GM06990 (cell line): Measurements from ENCODE around the gene REXO5.
"Not testable (repeated sequence)": the region's sequence is repeated elsewhere in the genome, so short reads cannot be mapped to it uniquely, and the experiment has no call there.

Source experiments
- DNase-seq: peaks from one replicate; pipeline ENCODE4 v3.0.0-alpha.2; 2011; ENCODE audit not compliant: insufficient read length; ENCODE audit errors: extremely low read depth
- H3K27me3 ChIP-seq: replicated peaks from 2 replicates; pipeline ENCODE4 v1.6.0; 2011; ENCODE audit warnings: low read length; ENCODE audit not compliant: control insufficient read depth, insufficient read depth
- H3K36me3 ChIP-seq: 2 replicates; pipeline ENCODE4 v1.5.1; 2011; ENCODE audit warnings: low read length; ENCODE audit not compliant: control insufficient read depth, insufficient read depth
- H3K4me3 ChIP-seq: replicated peaks from 2 replicates; pipeline ENCODE4 v1.5.1; 2011; ENCODE audit warnings: low read depth, mild to moderate bottlenecking, control low read depth, low read length
- CTCF ChIP-seq: IDR thresholded peaks from 2 replicates; pipeline ENCODE4 v1.5.1; 2011; ENCODE audit warnings: low read length, control low read depth, mild to moderate bottlenecking, inconsistent platforms; ENCODE audit not compliant: insufficient read depth, poor library complexity, severe bottlenecking

The REXO5 gene

DNA sequence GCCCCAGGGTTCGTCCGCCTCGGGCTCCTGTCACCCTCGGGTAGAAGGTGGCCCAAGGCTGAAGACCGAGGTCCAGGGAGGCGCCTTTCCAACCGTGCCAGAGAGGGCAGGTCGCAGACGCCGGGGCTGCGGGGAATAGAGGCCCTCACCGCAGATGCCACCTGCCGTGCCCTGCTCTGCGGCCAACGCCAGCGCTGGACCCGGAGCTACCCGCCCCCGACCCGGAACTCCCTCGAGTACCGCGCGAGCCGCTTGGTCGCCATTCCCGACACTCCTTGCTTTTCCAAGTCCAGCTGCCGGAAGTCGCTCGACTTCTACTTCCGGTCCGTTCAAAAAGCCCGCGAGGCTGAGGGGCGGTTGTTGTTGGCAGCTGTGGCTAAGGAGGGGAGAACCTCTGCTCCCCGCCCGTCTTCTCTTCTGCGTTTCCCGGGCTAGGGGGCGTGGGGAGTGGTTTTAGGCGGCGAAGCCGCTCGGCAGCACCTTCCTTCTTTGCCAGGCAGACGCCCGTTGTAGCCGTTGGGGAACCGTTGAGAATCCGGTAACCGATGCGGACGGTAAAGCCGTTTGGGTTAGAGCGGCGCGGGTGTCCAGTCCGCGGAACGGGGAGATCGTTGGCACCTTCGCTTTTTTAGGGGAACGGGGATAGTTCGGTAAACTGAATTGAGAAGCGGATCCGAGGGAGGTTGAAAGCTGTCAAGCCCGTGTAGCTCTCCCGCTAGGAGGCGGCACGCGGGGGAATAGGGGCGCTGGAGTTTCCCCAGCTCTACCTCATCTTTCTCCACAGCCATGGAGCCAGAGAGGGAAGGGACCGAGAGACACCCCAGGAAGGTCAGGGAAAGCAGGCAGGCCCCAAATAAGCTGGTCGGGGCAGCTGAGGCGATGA, at the start of gene REXO5, which contains the start of gene ERI2:
Gene REXO5 (plus strand): TSS at position 360 of the 883 bp plus-strand sequence. CDS start 427 bp downstream, at position 787.
Gene ERI2 (minus strand): TSS at position 305 of the 883 bp plus-strand sequence. CDS start 42 bp downstream, at position 263.
- TF ChIP-seq CTCF, result peak; percentile 67
- H3K4me3 ChIP-seq, result peak within 1 kb of the TSS; percentile 87
- peak; percentile 85 for DNase-seq

DNA sequence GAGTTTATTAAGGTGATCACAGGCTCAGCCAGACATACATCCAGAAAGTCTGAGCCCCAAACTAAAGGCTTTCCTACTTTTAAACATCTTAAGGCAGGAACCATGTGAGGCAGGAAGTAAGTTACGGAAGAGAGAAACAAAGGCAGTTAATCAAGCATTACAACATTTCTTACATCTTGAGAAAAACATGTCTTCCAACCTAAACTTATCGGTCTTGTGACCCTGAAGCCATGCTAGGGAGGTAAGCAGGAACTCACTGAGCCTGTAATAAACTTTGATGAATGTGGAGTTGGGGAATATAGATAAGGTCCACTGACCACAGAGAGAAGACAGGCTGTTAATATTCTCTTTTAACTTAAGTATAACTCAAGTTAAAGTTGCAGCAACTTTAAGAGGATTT, 46.0 kb upstream of the REXO5 start:
- H3K27me3 ChIP-seq, result no peaks in the 10 kb centered on the region
- no peak overlapping the region for H3K4me3 ChIP-seq
- no peak for DNase-seq
- H3K36me3 ChIP-seq, result no peaks in the 10 kb centered on the region
- no peak for TF ChIP-seq CTCF

More for the DNA sequence above, at the start of gene REXO5, which contains the start of gene ERI2:
- no peaks in the 10 kb centered on the region; the same call in 1 of the 2 replicates for H3K36me3 ChIP-seq
- H3K27me3 ChIP-seq, result no peaks in the 10 kb centered on the region

DNA sequence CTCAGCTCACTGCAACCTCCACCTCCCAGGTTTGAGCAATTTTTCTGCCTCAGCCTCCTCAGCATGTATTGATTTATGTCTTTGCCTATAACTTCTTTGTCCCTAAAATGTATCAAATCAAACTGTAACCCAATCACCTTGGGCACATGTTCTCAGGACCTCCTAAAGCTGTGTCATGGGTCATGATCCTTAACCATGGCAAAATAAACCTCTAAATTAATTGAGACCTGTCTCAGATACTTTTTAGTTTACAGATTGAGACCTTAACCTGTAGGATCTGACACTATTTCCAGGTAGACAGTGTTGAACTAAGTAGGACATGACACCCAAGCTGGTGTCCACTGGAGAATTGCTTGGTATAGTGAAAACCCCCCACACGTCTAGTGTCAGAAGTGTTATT, 45.2 kb upstream of the REXO5 start:
- no peaks in the 10 kb centered on the region for H3K36me3 ChIP-seq
- no peak for TF ChIP-seq CTCF
- no peak for DNase-seq

GRCh38 chr16:20762404-20763123, 43.8 kb upstream of the REXO5 start:
- no peak overlapping the region for H3K4me3 ChIP-seq
- TF ChIP-seq CTCF, result no peak
- H3K27me3 ChIP-seq, result no peaks in the 10 kb centered on the region
- no peak for DNase-seq
- H3K36me3 ChIP-seq, result no peaks in the 10 kb centered on the region

More for the DNA sequence above, 45.2 kb upstream of the REXO5 start:
- H3K4me3 ChIP-seq, result no peak overlapping the region
- H3K27me3 ChIP-seq, result no peaks in the 10 kb centered on the region

- no peaks in the 10 kb centered on the region for H3K36me3 ChIP-seq
- H3K4me3 ChIP-seq, result peak within 1 kb of the TSS; percentile 59
- DNase-seq, result peak; percentile 75
- no peak for TF ChIP-seq CTCF
- no peaks in the 10 kb centered on the region for H3K27me3 ChIP-seq
Observed at GRCh38 chr16:20763461-20764232, 42.7 kb upstream of the REXO5 start, which contains the start of gene ACSM3. ACSM3 (plus strand) TSS chr16:20764014; CDS start chr16:20770035, 6,021 bp downstream.

DNA sequence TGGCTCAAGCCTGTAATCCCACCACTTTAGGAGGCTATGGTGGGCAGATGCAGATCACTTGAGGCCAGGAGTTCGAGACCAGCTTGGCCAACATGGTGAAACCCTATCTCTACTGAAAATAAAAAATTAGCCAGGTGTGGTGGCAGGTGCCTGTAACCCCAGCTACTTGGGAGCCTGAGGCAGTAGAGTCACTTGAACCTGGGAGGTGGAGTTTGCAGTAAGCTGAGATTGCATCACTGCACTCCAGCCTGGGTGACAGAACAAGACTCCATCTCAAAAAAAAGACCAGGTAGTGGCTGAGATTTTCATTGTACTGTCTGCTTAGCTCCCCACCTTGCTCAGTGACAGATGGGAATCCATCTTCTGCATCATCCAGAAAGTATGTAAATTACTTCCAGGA, 41.9 kb upstream of the REXO5 start:
- not testable (repeated sequence) for DNase-seq, H3K36me3 ChIP-seq, H3K4me3 ChIP-seq, H3K27me3 ChIP-seq
